Natural killer cell (primary cell): ENCODE measurements around the gene FHOD3. TPM values are rescaled to one million over a fixed set of nuclear protein-coding genes. Genes with fewer than 3 reads are reported as not detected.
A peak's percentile ranks its signal among the peaks of the same experiment; 100 is the strongest.

Experiments
- ATAC-seq, 3 donors: fragments of 150-1000 bp in 2 of 3; fragments of 200-7000 bp in 1 of 3; cut with Tn5 transposase; 1 replicate in 1 of 3; 2 replicates in 2 of 3; pipeline ENCODE4 v1.10.0; 2021; ENCODE audit warnings: mild to moderate bottlenecking in 2 of 3, moderate library complexity in 2 of 3
- DNase-seq, 2 donors: peaks; one replicate each; pipeline versions ENCODE4 v3.0.0 to v3.0.0-alpha.2; 2013 to 2021; ENCODE audit warnings: mixed read lengths in 1 of 2
- H3K27ac ChIP-seq: one replicate; pipeline ENCODE4 v1.5.1; 2013; ENCODE audit warnings: mild to moderate bottlenecking, low read length
- H3K27me3 ChIP-seq: one replicate; pipeline ENCODE4 v1.6.1; 2013; ENCODE audit warnings: low read length; ENCODE audit not compliant: control insufficient read depth, insufficient read depth
- H3K36me3 ChIP-seq: one replicate; pipeline ENCODE4 v1.6.1; 2013; ENCODE audit warnings: low read length; ENCODE audit not compliant: control insufficient read depth, insufficient read depth
- H3K4me1 ChIP-seq: one replicate; pipeline ENCODE4 v1.6.1; 2013; ENCODE audit warnings: low read length; ENCODE audit not compliant: control insufficient read depth, insufficient read depth
- H3K4me3 ChIP-seq: one replicate; pipeline ENCODE4 v1.5.1; 2013; ENCODE audit warnings: low read length
- H3K9me3 ChIP-seq: one replicate; pipeline ENCODE4 v1.6.1; 2013; ENCODE audit warnings: low read length; ENCODE audit not compliant: control insufficient read depth, insufficient read depth
- H3K27ac Mint-ChIP-seq, 2 donors: one replicate each; pipeline ENCODE4 v1.8.0; 2022; ENCODE audit warnings: mild to moderate bottlenecking in 2 of 2, mixed read lengths in 2 of 2, moderate library complexity in 1 of 2
- H3K27me3 Mint-ChIP-seq, 2 donors: one replicate each; pipeline ENCODE4 v1.8.0; 2022; ENCODE audit warnings: low read depth in 2 of 2, mixed read lengths in 2 of 2
- H3K36me3 Mint-ChIP-seq: one replicate; pipeline ENCODE4 v1.8.0; 2022; ENCODE audit warnings: mixed read lengths
- H3K4me1 Mint-ChIP-seq, 2 donors: one replicate each; pipeline ENCODE4 v1.8.0; 2022; ENCODE audit warnings: mixed read lengths in 2 of 2
- H3K4me3 Mint-ChIP-seq: one replicate; pipeline ENCODE4 v1.8.0; 2022; ENCODE audit warnings: mild to moderate bottlenecking, moderate library complexity, mixed read lengths
- H3K9me3 Mint-ChIP-seq, 2 donors: one replicate each; pipeline ENCODE4 v1.8.0; 2022; ENCODE audit warnings: mixed read lengths in 2 of 2
- CTCF ChIP-seq: fragments of 200-600 bp; IDR thresholded peaks from one replicate; pipeline ENCODE4 v1.8.0; 2022; ENCODE audit warnings: antibody characterized with exemption
- WGBS: methylation state at CpG from one replicate; pipeline ENCODE4 v1.1.7; 2013; ENCODE audit warnings: missing lambda C conversion rate; ENCODE audit not compliant: insufficient coverage; 5-methylcytosine and 5-hydroxymethylcytosine counted together
- intact Hi-C: fragments of 100-400 bp; cut with micrococcal nuclease; formaldehyde crosslinking; loops from one replicate; pipeline ENCODE4 v1.14.2; 2022
- total RNA-seq, 4 donors: library from RNA; stranded (reverse); fragments of 120-200 nt in 1 of 4; gene quantifications; one replicate each; pipeline versions ENCODE4 v1.2.3 to v1.2.4, GENCODE V29; 2013 to 2022

The FHOD3 gene
- total RNA-seq = not detected
- total RNA-seq (2013) = 0.09 TPM

- Mint-ChIP-seq H3K27ac (no peak within 1 kb of the TSS), H3K27me3 (peaks cover 14 to 32% of the 10 kb centered on the region in 2 donors), H3K9me3 (no peaks in the 10 kb centered on the region), H3K4me1 (no peaks in the 10 kb centered on the region), H3K36me3 (no peaks in the 10 kb centered on the region), H3K4me3 (peak within 1 kb of the TSS; percentile 25)
- Histone ChIP-seq H3K4me3 (no peak within 1 kb of the TSS), H3K36me3 (no peaks in the 10 kb centered on the region), H3K27ac (no peak within 1 kb of the TSS), H3K27me3 (peaks cover 39% of the 10 kb centered on the region), H3K9me3 (no peaks in the 10 kb centered on the region), H3K4me1 (peaks cover 9% of the 10 kb centered on the region)
- no peak for TF ChIP-seq CTCF
- DNase-seq (no peak), ATAC-seq (peak in 1 of 3 donors; percentile 45)
- intact Hi-C loops = no loop called here
- WGBS = under 1% methylated on average over 91 of the region's 91 CpGs
Measured at GRCh38 chr18:36297417-36298125, at the start of gene FHOD3. Gene FHOD3 (plus strand): TSS chr18:36297713. CDS start chr18:36297836, 123 bp downstream.

- no peak overlapping the region for H3K4me3 ChIP-seq
- DNase-seq = no peak
- H3K4me1 ChIP-seq = no peaks in the 10 kb centered on the region
- no peak overlapping the region for H3K4me3 Mint-ChIP-seq
- no peak overlapping the region for H3K27ac Mint-ChIP-seq
- no peaks in the 10 kb centered on the region for H3K36me3 ChIP-seq
- H3K27ac ChIP-seq = no peak overlapping the region
- ATAC-seq = no peak
- peaks cover 21 to 33% of the 10 kb centered on the region in 2 donors for H3K27me3 Mint-ChIP-seq
- peaks cover 9% of the 10 kb centered on the region for H3K36me3 Mint-ChIP-seq
- H3K4me1 Mint-ChIP-seq = no peaks in the 10 kb centered on the region
- peaks cover 2 to 9% of the 10 kb centered on the region in 2 donors for H3K9me3 Mint-ChIP-seq
- no peak for TF ChIP-seq CTCF
- peaks cover 2% of the 10 kb centered on the region for H3K27me3 ChIP-seq
- intact Hi-C loops = no loop called here
- H3K9me3 ChIP-seq = peaks cover 3% of the 10 kb centered on the region
Measured at GRCh38 chr18:36249392-36249791, 48.1 kb upstream of the FHOD3 start.

DNA sequence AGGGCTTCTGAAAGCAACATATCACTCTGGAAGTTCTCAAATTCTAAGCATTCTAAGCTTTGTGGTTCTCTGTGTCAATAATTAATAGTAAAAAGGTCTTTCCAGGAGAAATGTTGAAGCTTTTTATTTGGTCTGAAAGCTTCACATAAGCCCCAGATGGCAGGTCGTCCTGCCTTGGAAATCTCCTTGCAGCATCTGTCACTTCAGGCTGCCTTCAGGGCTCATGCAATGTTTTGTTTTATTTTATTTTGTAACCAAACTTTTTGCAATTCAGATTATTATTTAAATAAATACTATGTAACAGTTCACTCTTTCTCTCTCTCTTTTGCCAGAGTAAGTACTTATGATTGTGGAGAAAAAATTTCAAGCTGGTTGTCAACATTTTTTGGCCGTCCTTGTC lies 46.7 kb upstream of the FHOD3 start:
- Mint-ChIP-seq H3K4me3 (no peak overlapping the region), H3K27me3 (peaks cover 21 to 24% of the 10 kb centered on the region in 2 donors), H3K36me3 (peaks cover 3% of the 10 kb centered on the region), H3K4me1 (no peaks in the 10 kb centered on the region), H3K9me3 (peaks cover under 1 to 4% of the 10 kb centered on the region in 2 donors), H3K27ac (no peak overlapping the region)
- Histone ChIP-seq H3K4me1 (no peaks in the 10 kb centered on the region), H3K36me3 (no peaks in the 10 kb centered on the region), H3K27me3 (no peaks in the 10 kb centered on the region), H3K4me3 (no peak overlapping the region), H3K27ac (no peak overlapping the region), H3K9me3 (peaks cover 3% of the 10 kb centered on the region)
- DNase-seq (no peak), ATAC-seq (no peak)
- no peak for TF ChIP-seq CTCF
- WGBS = 75% methylated on average over 2 of the region's 2 CpGs
- intact Hi-C loops = no loop called here
